Fibroblast of peridontal ligament (primary cell): ENCODE data around the gene SNX30.

Experiments used
- DNase-seq: peaks from one replicate; pipeline ENCODE4 v3.0.0-alpha.2; 2010; ENCODE audit errors: extremely low read depth

SNX30 gene

GRCh38 chr9:112822618-112823017, 72.1 kb downstream of the SNX30 start:
- no peak for DNase-seq

DNA sequence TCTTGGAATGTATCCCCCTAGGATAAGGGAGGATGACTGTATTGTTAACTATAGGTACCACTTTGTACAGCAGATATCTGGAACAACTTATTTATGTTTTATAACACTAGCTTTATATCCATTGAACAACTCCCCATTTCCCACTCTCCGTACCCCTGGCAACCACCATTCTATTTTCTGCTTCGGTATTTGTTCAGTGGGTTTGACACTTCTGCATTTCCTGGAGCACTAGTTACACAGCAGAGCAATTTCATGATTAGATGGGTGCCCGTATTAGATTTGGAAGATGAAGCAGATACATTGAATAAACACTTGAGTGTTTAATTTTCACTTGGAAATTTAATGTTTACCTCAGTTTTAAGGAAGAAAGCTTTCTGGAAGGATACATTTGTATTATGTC, 72.7 kb downstream of the SNX30 start:
- DNase-seq = no peak

DNA sequence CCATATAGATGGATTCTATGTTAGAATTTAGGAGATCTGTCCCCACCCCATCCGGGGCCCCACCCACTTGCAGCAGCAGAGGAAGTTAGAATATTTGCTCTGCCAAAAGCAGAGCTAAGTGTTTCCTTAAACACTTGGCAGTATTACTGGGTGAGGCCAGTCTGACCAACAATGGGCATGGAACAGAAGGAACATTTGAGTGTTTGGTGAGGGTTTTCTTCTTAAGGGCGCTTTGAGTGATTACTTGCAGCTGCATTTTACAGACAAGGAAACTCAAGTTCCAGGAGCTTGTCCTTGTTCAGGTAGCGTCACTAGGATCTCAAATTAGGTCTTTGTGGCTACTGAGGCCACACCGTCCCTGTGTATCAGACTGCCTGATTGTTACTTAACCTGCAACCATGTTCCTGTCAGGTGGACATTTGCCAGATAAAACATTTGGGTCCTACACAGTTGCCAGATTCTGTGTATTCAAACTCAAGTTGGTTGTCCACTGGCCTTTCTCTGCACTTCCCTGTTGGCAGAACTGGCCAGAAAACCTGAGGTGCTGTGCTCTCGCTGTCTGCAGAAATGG, 80.8 kb downstream of the SNX30 start:
- DNase-seq = peak; percentile 23

- DNase-seq = no peak
These were observed 81.4 kb downstream of the SNX30 start for GRCh38 chr9:112831969-112832368.

DNA sequence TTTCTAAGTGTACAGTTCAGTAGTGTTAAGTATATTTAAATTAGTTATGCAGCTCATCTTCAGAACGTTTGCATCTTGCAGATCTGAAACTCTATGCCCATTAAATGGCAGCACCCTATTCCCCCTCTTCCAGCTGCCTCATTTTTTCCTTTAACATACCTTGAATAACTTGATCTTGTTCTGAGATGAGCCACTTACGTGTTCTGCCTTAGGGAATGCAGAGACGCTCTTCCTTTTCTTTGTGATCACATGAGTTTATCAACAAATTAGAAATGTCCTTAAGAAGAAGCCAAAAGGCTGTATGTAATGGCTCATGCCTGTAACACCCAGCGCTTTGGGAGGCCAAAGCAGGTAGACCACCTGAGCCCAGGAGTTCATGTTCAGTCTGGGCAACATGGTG, 82.5 kb downstream of the SNX30 start:
- no peak for DNase-seq

DNA sequence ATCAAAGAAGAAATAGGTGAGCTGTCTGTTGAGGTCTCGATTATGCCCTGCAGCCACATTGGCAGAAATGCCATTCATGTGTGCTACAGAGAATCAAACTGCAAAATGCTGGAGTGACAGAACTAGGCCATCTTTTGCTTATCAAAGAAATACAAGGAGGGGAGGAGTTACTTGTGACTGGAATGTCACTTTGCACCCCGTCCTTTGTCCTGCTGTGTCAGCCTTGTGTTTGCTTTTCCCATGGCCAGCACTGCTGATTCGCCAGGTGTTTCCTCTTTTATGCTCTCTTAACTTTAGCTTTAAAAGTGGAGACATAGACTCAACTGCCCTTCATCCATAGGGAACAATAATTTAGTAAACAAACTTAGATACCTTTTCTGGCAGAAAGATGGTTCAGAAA, 85.8 kb downstream of the SNX30 start:
- no peak for DNase-seq

- DNase-seq = no peak
These were observed 87.8 kb downstream of the SNX30 start for GRCh38 chr9:112838342-112838741.

- DNase-seq = no peak
These were observed 88.8 kb downstream of the SNX30 start for GRCh38 chr9:112839331-112839730.

DNA sequence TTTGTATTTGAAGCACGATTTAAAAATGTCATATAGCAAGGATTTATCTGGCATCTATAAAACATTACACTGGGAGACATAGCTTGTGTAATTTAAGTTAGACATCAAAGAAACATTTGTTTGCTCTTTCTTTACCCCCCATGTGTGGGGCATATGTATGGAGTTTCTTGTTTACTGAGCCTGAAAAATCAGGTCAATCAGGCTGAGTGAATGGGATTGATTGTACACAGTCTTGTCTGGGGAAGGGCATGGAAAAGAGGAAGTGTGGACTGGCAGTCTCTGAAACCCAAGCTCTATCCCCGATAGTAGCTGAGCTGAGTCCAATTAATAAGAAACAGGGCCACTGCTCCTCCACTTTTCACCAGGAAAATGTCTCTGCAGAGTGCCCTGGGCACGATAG, 90.7 kb downstream of the SNX30 start:
- DNase-seq = no peak

DNA sequence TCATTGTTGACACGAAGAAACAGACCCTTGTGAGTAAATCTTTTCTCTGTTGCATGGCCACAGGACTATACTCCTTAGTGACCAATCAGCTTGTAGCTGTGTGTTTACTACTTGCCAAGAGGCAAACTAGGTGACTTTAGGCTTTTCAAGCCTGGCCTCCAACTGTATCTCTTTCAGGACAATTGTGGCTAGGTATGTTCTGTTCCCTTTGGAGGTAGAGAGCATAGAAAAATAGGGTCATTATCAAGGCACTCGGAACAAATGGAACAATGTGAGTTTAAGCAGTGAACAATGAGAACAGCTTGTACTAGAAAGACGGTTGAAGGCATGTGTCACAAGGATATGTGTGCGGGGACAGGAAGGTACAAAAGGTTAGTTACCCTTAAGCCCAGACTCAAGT, 92.0 kb downstream of the SNX30 start:
- no peak for DNase-seq

GRCh38 chr9:112844771-112845542, 94.4 kb downstream of the SNX30 start:
- peak; percentile 81 for DNase-seq

DNA sequence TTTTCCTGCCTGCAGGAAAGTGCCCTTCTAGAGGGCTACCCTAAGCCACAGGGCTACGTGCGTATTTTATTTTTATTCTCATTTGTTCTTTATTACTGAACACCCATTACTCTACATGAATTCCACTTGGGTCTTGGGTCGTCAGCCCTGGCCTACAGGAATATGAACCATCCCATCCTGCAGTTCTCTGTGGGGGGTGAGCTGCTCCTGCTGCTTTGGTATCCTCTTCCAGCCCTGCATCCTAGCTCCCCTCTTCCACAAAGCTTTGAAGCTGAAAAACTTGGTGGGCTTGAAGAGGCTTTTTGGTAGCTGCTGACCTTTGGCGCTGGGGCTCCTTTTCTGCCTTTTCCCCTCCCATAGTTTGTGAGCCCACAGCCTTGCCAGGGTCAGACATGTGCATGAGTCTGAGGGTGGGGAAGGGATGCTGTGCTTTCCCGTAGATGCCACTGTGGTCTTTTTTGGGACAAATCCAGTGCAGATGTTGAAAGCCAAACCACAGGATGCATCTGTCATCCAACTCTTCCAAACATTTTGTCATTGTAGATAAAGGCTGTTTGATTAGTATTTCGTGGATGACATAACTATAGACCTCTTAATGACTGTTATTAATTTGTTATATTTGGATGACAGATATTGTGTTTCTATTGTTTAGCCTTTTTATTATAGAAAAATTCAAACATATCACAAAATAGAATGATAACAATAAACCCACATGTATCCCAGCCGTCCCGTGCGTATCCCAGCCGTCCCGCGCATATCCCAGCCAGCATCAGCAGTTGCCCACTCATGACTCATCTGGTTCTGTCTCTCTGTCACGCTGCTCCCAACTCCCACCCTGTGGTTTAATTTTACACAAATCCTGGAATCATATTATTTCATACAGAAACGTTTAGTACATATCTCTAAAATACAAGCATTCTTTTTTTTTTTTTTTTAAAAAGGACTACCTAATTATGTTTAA, 96.2 kb downstream of the SNX30 start:
- DNase-seq = peak; percentile 71

DNA sequence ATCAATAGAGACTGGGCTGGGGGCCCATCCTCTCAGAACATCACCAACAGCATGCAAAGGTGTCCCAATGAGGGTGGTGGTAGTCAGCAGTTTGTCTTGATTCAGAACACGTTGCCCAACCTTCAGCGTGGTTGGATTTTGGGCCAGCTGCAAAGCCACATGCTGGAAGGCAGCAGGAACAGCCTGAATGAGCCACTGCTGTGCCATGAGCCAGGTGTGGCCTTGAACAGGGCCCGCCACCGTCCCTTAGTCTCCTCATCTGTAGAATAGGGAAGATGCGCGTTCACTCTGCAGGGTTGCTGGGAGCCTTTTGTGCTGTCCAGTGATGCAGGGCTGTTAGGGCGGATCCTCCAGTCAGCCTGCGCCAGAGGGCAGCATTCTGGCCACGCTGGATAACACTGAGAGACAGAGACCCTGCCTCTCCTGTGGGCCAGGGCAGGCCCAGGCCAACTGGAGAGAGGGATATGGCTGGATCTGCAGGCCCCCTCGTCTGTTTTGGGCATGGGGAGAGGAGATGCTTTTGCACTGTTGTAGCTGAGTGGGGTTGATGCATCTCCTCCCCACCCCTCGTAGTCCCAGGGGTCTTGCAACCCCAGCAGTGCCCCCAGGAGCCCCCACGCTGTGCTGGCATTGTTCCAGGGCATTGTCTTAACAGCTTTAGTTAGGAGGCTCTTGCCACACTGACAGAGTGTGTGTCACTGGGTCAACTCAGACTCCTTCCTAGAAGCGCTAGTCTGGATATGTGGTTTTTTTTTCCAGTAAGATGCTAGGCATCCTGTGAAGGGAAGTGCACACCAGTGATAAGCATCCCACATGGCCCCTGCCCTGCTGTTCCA, 98.0 kb downstream of the SNX30 start:
- DNase-seq = no peak

DNA sequence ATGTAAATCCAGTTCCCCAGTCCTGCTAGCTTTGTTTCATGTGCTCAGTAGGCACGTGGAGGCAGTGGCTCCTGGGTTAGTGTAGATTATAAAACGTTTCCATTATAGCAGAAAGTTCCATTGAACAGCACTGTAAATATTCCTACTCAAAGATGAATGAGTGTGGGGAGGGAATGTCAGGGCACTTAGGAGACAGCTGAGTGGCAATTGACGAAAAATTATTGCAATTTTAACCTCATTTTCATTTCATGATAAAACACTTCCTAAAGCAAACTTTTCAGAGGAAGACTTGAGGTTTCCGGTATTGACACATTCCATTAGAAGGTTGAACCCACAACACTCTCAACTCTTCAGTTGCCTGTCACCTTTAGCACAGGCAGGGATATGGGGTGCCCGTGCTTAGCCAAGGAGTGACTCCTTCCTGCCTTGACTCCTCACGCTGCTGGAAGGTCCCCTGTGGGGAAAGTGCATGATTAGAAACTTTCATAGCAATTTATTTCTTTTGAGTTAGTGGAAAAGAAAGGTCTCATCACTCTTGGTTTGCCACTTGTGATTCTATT, 98.9 kb downstream of the SNX30 start:
- no peak for DNase-seq

GRCh38 chr9:112850840-112851239, 100.3 kb downstream of the SNX30 start:
- DNase-seq = no peak

DNA sequence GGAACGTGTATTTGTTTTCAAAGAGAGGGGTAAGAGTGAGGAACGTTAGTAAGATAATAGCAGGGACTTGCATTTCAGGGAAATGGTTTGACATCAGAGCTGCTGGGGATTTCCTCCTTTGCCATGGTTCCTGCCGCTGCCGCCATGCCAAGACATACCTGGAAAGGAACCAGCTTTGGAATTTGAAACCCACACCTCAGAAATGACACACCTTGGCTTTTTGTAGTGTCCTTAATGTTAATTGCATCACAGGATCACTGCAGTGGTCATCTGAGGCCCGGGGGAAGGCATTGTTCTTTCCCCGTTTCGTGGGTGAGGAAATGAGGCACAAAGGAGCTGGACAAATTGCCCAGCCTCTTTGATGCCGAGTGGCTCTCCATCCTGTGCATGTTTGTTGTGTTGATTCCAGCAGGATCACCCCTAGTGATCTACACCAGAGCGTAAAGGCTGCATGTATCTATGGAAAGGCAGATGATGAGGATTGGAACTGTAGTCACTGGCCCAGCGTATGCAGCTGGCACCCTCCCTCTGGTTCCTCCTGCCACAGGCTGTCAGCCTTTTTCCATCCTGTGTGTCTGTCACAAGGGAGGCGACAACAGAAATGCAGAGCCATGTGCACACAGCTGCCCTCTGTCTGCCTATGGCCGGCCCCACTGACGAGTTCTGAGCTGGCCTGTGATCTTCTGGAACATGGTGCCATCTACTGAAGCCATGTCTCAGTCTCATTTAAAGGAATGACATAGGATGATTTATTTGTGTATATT, 102.4 kb downstream of the SNX30 start:
- no peak for DNase-seq

DNA sequence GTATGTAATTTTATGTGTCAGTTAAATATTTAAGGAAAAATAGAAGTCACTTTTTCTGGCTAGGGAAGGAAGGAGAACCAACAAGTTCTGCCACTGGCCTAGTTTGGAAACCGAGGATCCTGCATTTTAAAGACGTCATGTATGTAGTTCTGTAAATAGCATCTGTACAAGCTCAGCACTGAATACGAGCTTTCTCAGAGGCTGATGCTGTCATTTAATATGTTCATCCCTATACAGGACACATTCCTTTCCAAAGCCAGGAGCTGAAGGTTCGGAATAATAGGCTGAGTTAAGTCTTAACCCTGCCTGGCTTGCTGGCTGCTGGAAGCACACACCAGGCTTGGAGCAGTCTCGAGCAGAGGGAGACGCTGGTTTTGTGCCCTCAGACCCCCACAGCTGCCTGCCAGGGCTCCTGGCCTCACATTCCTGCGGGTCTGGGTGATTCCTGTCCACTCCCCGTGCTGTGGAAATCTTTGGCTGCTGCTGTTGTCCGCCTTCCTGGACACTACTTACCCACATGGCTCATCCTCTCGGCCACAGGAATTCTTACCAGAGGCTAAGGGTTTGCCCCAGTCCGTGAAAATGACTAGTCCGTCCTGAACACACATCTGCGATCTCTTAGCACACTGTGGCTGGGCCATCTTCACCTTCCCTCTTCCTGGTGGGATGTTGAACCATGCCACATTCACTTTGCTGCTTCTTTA, 103.5 kb downstream of the SNX30 start:
- no peak for DNase-seq

DNA sequence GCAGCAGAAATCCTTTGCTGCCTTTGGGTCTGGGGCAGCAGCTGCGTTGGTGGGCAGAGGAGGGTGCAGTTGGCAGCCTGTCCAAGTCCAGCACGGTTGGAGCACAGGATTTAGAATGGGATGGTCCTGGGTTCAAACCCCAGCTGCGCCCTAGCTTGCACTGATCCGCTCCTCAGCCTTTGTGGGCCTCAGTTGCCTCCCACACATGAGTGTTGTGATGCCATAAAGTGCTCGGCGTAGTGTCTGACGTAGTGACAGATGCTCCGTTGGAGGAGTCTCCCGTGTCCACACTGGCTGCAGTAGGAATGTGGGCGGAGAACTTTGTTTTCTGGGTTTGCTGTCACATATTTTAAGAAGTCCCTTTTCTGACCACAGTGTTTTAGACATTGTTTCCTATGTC, 104.1 kb downstream of the SNX30 start:
- DNase-seq = no peak

GRCh38 chr9:112856200-112856599, 105.6 kb downstream of the SNX30 start:
- no peak for DNase-seq

DNA sequence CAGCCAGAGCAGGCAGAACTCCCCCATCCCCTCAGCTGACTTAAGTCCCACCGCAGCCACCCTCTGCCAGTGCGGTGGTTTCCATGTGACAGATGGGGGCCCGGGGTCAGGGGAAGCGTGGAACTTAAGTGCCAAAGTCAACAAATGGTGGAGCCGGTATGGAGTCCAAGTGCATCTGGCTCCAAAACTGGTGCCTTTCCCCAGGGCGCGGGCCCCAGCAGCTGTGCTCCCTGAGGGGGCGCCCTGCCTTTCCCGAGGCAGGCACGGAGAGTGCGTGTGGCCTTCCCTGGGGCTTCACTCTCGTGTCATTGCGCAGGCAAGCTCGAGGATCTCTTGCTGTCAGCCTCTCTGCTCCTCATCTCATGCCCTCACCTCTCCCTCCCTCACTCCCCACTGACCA, 106.3 kb downstream of the SNX30 start:
- no peak for DNase-seq
